Astrocyte (in vitro differentiated cells and primary cell): ENCODE measurements around the gene CTCFL. TPM values are rescaled to one million over a fixed set of nuclear protein-coding genes. Genes with fewer than 3 reads are reported as not detected.
"Not testable (repeated sequence)": the region's sequence is repeated elsewhere in the genome, so short reads cannot be mapped to it uniquely, and the experiment has no call there.

Experiments
- DNase-seq: peaks from one replicate; pipeline ENCODE4 v3.0.0-alpha.2; 2010; ENCODE audit warnings: low read depth
- FAIRE-seq: peaks from 2 replicates; lab custom pipeline; 2011; peaks lifted over from hg19 to GRCh38; lab: Jason Lieb, UNC
- H2AFZ ChIP-seq: 2 replicates; pipeline ENCODE4 v1.6.0; 2012; ENCODE audit warnings: low read depth, low read length, inconsistent platforms
- H3K27ac ChIP-seq: 2 replicates; pipeline ENCODE4 v1.5.1; 2011; ENCODE audit warnings: low read depth, low read length, inconsistent platforms
- H3K27me3 ChIP-seq: 2 replicates; pipeline ENCODE4 v1.6.0; 2011; ENCODE audit warnings: low read length, inconsistent platforms; ENCODE audit not compliant: insufficient read depth
- H3K36me3 ChIP-seq: 2 replicates; pipeline ENCODE4 v1.5.1; 2011; ENCODE audit warnings: low read length, inconsistent platforms; ENCODE audit not compliant: insufficient read depth
- H3K4me1 ChIP-seq: 2 replicates; pipeline ENCODE4 v1.5.1; 2011; ENCODE audit warnings: low read length, inconsistent platforms; ENCODE audit not compliant: insufficient read depth
- H3K4me2 ChIP-seq: 2 replicates; pipeline ENCODE4 v1.6.0; 2012; ENCODE audit warnings: low read length, inconsistent platforms
- H3K4me3 ChIP-seq: 2 replicates; pipeline ENCODE4 v1.5.1; 2011; ENCODE audit warnings: low read depth, mild to moderate bottlenecking, low read length, inconsistent platforms; ENCODE audit not compliant: insufficient read depth
- H3K79me2 ChIP-seq: 2 replicates; pipeline ENCODE4 v1.6.0; 2012; ENCODE audit warnings: mild to moderate bottlenecking, low read length, inconsistent platforms; ENCODE audit not compliant: insufficient read depth
- H3K9ac ChIP-seq: 2 replicates; pipeline ENCODE4 v1.6.0; 2012; ENCODE audit warnings: mild to moderate bottlenecking, low read length, inconsistent platforms
- H3K9me3 ChIP-seq: 2 replicates; pipeline ENCODE4 v1.5.1; 2012; ENCODE audit warnings: low read depth, mild to moderate bottlenecking, low read length, inconsistent platforms; ENCODE audit not compliant: insufficient read depth
- H4K20me1 ChIP-seq: 2 replicates; pipeline ENCODE4 v1.6.0; 2012; ENCODE audit warnings: low read length, inconsistent platforms; ENCODE audit not compliant: insufficient read depth
- H3K27ac Mint-ChIP-seq: one replicate; pipeline ENCODE4 v1.8.0; 2021; ENCODE audit warnings: mild to moderate bottlenecking, mixed read lengths; ENCODE audit not compliant: unreplicated experiment
- H3K27me3 Mint-ChIP-seq: one replicate; pipeline ENCODE4 v1.8.0; 2021; ENCODE audit warnings: low read depth, mixed read lengths; ENCODE audit not compliant: unreplicated experiment
- H3K36me3 Mint-ChIP-seq: one replicate; pipeline ENCODE4 v1.8.0; 2021; ENCODE audit warnings: low read depth, mixed read lengths; ENCODE audit not compliant: unreplicated experiment
- H3K4me1 Mint-ChIP-seq: one replicate; pipeline ENCODE4 v1.8.0; 2021; ENCODE audit warnings: low read depth, mixed read lengths; ENCODE audit not compliant: unreplicated experiment
- H3K4me3 Mint-ChIP-seq: one replicate; pipeline ENCODE4 v1.8.0; 2021; ENCODE audit warnings: mild to moderate bottlenecking, moderate library complexity, mixed read lengths; ENCODE audit not compliant: unreplicated experiment
- H3K9me3 Mint-ChIP-seq: one replicate; pipeline ENCODE4 v1.8.0; 2021; ENCODE audit warnings: mild to moderate bottlenecking, mixed read lengths; ENCODE audit not compliant: unreplicated experiment
- EZH2 ChIP-seq: IDR thresholded peaks from 2 replicates; pipeline ENCODE4 v1.6.1; 2012; ENCODE audit warnings: mild to moderate bottlenecking, low read length, inconsistent platforms; ENCODE audit not compliant: insufficient read depth
- total RNA-seq: library from RNA; stranded (reverse); gene quantifications from 2 replicates; pipeline ENCODE4 v1.2.1, GENCODE V29; 2021
- TF ChIP-seq, protein P1 (sequence below): IDR thresholded peaks from 2 replicates; pipeline ENCODE4 v1.5.1; 2011; ENCODE audit warnings: low read depth, mild to moderate bottlenecking, inconsistent platforms, low read length, moderate library complexity; ENCODE audit not compliant: insufficient read depth

The CTCFL gene
- total RNA-seq, 1 donor from 2014 or later = not detected

DNA sequence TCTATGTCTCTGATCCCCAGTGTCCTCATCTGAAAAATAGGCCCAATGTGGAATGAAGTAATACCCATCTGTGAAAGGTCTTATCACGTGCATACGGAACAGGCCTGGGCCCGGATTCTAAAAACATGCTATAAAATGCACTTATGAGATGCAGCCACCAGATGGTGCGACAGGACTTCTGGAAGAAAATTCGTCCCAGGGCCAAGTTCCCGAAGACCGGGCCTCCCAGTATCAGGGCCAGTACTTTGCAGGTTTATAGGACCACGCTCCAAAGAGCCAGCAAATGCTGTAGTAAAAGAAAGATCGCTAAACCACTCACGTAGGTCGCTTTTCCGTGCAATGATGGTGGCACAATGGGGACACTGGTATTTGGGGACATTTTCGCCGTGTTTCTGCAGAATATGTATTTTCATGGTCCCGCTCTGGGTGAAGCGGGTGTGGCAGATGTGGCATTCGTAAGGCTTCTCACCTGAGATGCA is 10.6 kb downstream of the CTCFL start:
- peak; percentile 35 for DNase-seq
- Mint-ChIP-seq H3K36me3 (no peaks in the 10 kb centered on the region), H3K4me3 (no peak overlapping the region), H3K4me1 (no peaks in the 10 kb centered on the region), H3K9me3 (no peaks in the 10 kb centered on the region), H3K27me3 (peaks cover 22% of the 10 kb centered on the region), H3K27ac (no peak overlapping the region)
- FAIRE-seq = peak; percentile 74
- H3K9me3 ChIP-seq = no peaks in the 10 kb centered on the region
- H3K9ac ChIP-seq = no peak overlapping the region
- no peak overlapping the region for H3K4me3 ChIP-seq
- TF ChIP-seq, protein P1, sequence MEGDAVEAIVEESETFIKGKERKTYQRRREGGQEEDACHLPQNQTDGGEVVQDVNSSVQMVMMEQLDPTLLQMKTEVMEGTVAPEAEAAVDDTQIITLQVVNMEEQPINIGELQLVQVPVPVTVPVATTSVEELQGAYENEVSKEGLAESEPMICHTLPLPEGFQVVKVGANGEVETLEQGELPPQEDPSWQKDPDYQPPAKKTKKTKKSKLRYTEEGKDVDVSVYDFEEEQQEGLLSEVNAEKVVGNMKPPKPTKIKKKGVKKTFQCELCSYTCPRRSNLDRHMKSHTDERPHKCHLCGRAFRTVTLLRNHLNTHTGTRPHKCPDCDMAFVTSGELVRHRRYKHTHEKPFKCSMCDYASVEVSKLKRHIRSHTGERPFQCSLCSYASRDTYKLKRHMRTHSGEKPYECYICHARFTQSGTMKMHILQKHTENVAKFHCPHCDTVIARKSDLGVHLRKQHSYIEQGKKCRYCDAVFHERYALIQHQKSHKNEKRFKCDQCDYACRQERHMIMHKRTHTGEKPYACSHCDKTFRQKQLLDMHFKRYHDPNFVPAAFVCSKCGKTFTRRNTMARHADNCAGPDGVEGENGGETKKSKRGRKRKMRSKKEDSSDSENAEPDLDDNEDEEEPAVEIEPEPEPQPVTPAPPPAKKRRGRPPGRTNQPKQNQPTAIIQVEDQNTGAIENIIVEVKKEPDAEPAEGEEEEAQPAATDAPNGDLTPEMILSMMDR = peak; percentile 81
- no peak for TF ChIP-seq EZH2
- H3K4me2 ChIP-seq = no peak overlapping the region
- no peaks in the 10 kb centered on the region for H3K27me3 ChIP-seq
- H3K36me3 ChIP-seq = no peaks in the 10 kb centered on the region
- no peaks in the 10 kb centered on the region for H3K79me2 ChIP-seq
- no peak overlapping the region for H3K27ac ChIP-seq
- H4K20me1 ChIP-seq = no peaks in the 10 kb centered on the region
- no peaks in the 10 kb centered on the region for H3K4me1 ChIP-seq
- H2AFZ ChIP-seq = no peak overlapping the region

DNA sequence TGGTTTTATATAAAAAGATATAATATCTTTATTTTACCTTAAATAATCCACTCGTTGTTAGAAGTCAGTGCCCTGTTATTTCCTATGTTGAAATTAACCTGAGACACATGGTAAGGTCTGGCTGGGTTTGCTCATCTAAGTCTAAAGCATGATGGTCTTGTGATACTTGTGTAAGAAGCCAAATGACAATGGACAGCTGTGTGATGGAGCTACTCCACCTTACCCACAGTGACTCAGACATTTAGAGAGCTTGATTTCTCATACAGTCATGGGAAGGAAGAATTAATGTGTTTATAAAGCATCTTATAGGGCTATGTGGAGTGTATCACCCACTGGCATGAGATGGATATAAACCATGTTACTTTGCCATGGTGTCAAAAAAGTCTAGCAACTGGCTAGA is 11.7 kb downstream of the CTCFL start:
- H3K27me3 Mint-ChIP-seq = peaks cover 20% of the 10 kb centered on the region
- no peaks in the 10 kb centered on the region for H3K36me3 Mint-ChIP-seq
- no peak overlapping the region for H2AFZ ChIP-seq
- H3K79me2 ChIP-seq = no peaks in the 10 kb centered on the region
- DNase-seq (peak; percentile 13), FAIRE-seq (no peak)
- H3K27ac ChIP-seq = no peak overlapping the region
- no peaks in the 10 kb centered on the region for H3K4me1 ChIP-seq
- H3K36me3 ChIP-seq = no peaks in the 10 kb centered on the region
- no peak overlapping the region for H3K4me2 ChIP-seq
- H3K9ac ChIP-seq = no peak overlapping the region
- no peaks in the 10 kb centered on the region for H3K4me1 Mint-ChIP-seq
- H3K27me3 ChIP-seq = peaks cover 7% of the 10 kb centered on the region
- H4K20me1 ChIP-seq = no peaks in the 10 kb centered on the region
- H3K4me3 Mint-ChIP-seq = no peak overlapping the region
- no peak overlapping the region for H3K4me3 ChIP-seq
- TF ChIP-seq, protein P1 = no peak
- no peak for TF ChIP-seq EZH2
- H3K9me3 Mint-ChIP-seq = no peaks in the 10 kb centered on the region
- no peak overlapping the region for H3K27ac Mint-ChIP-seq
- no peaks in the 10 kb centered on the region for H3K9me3 ChIP-seq

DNA sequence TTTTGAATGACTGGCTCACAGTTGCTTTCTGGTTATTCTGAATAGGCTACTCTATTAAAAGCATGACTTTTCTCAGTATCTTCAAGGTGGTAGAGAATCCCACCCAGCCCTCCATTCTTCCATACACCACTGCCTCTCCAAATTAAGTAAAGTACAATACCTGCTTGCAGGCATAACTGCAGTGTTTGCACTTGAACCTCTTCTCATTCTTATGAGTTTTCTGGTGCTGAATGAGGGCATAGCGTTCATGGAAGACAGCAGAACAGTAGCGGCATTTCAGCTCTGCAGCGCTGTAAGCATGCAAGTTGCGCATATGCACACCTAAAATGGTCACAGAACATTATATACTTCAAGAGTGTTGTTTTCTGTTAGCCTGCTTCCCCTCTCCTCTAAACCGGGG is 12.5 kb downstream of the CTCFL start:
- no peaks in the 10 kb centered on the region for H3K4me1 Mint-ChIP-seq
- Histone ChIP-seq H2AFZ (no peak overlapping the region), H3K36me3 (no peaks in the 10 kb centered on the region), H3K9ac (no peak overlapping the region), H3K4me3 (no peak overlapping the region), H3K9me3 (no peaks in the 10 kb centered on the region), H3K4me1 (no peaks in the 10 kb centered on the region), H3K4me2 (no peak overlapping the region), H3K79me2 (no peaks in the 10 kb centered on the region), H3K27ac (no peak overlapping the region), H3K27me3 (peaks cover 7% of the 10 kb centered on the region), H4K20me1 (no peaks in the 10 kb centered on the region)
- FAIRE-seq (no peak), DNase-seq (no peak)
- H3K27me3 Mint-ChIP-seq = peaks cover 16% of the 10 kb centered on the region
- no peak overlapping the region for H3K27ac Mint-ChIP-seq
- H3K9me3 Mint-ChIP-seq = no peaks in the 10 kb centered on the region
- TF ChIP-seq, protein P1 = no peak
- TF ChIP-seq EZH2 = no peak
- H3K36me3 Mint-ChIP-seq = no peaks in the 10 kb centered on the region
- no peak overlapping the region for H3K4me3 Mint-ChIP-seq

DNA sequence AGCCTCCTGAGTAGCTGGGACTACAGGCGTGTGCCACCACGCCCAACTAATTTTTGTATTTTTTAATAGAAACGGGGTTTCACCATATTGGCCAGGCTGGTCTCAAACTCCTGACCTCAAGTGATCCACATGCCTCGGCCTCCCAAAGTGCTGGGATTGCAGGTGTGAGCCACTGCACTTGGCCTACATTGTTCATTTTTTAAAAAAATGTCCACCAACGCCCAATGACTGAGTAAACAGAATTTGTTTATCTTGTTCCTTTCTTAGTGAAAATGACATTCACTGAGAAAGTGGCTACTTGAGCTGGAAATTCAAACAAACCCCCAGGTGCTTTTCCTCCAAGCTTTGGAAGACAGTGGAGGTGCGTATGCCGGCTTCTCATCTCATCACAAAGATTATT is 13.2 kb downstream of the CTCFL start:
- not testable (repeated sequence) for H3K27ac ChIP-seq, H3K9me3 ChIP-seq, H3K4me3 ChIP-seq, H2AFZ ChIP-seq, H3K4me1 Mint-ChIP-seq, H4K20me1 ChIP-seq, FAIRE-seq, H3K27me3 ChIP-seq, H3K36me3 ChIP-seq, H3K4me1 ChIP-seq, H3K27ac Mint-ChIP-seq, H3K9ac ChIP-seq, DNase-seq, H3K9me3 Mint-ChIP-seq, H3K79me2 ChIP-seq, H3K36me3 Mint-ChIP-seq, H3K4me2 ChIP-seq, H3K4me3 Mint-ChIP-seq
- peaks cover 16% of the 10 kb centered on the region for H3K27me3 Mint-ChIP-seq
